Loucy (cell line): ENCODE results near the gene PBX4.

Experiments used
- EZH2phosphoT487 ChIP-seq: fragments of 200-600 bp; IDR thresholded peaks from 2 replicates; pipeline ENCODE4 v1.6.1; 2018; ENCODE audit warnings: antibody characterized with exemption, mild to moderate bottlenecking, moderate library complexity, borderline replicate concordance
- TF ChIP-seq, protein P1 (sequence below): fragments of 200-600 bp; sonication (generic); conservative IDR thresholded peaks from 2 replicates; pipeline ENCODE4 v1.5.1; 2014; ENCODE audit warnings: mild to moderate bottlenecking, antibody characterized with exemption, low read length

- TF ChIP-seq, protein P1, sequence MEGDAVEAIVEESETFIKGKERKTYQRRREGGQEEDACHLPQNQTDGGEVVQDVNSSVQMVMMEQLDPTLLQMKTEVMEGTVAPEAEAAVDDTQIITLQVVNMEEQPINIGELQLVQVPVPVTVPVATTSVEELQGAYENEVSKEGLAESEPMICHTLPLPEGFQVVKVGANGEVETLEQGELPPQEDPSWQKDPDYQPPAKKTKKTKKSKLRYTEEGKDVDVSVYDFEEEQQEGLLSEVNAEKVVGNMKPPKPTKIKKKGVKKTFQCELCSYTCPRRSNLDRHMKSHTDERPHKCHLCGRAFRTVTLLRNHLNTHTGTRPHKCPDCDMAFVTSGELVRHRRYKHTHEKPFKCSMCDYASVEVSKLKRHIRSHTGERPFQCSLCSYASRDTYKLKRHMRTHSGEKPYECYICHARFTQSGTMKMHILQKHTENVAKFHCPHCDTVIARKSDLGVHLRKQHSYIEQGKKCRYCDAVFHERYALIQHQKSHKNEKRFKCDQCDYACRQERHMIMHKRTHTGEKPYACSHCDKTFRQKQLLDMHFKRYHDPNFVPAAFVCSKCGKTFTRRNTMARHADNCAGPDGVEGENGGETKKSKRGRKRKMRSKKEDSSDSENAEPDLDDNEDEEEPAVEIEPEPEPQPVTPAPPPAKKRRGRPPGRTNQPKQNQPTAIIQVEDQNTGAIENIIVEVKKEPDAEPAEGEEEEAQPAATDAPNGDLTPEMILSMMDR = no peak
- no peak for TF ChIP-seq EZH2phosphoT487
Measured at GRCh38 chr19:19647037-19647835, 28.7 kb upstream of the PBX4 start.
